Endometrium (tissue), 2 donors: ENCODE data around the gene OR14I1.
"Not testable (repeated sequence)": the region's sequence is repeated elsewhere in the genome, so short reads cannot be mapped to it uniquely, and the experiment has no call there.

Experiments used
- FAIRE-seq: peaks from 2 replicates; lab custom pipeline; 2012; peaks lifted over from hg19 to GRCh38; lab: Jason Lieb, UNC
- donor health status: control.
- donor health status: control.

OR14I1 gene

GRCh38 chr1:248686815-248687214 lies 15.8 kb downstream of the OR14I1 start:
- no peak for FAIRE-seq

GRCh38 chr1:248681651-248682050 lies 20.9 kb downstream of the OR14I1 start:
- no peak for FAIRE-seq

GRCh38 chr1:248670003-248670402 lies 32.6 kb downstream of the OR14I1 start:
- no peak for FAIRE-seq

GRCh38 chr1:248663453-248664328 lies 38.9 kb downstream of the OR14I1 start:
- FAIRE-seq, result not testable (repeated sequence)

GRCh38 chr1:248656797-248657196 lies 45.8 kb downstream of the OR14I1 start:
- not testable (repeated sequence) for FAIRE-seq

- not testable (repeated sequence) for FAIRE-seq
Measured at GRCh38 chr1:248655354-248655753, 47.2 kb downstream of the OR14I1 start, which contains the start of gene OR2T27. OR2T27 (minus strand) TSS chr1:248655528; CDS start chr1:248650884, 4,644 bp downstream.
